Suprapubic skin (tissue), 4 donors: ENCODE data around the gene WDFY1. TPM values are rescaled to one million over a fixed set of nuclear protein-coding genes. Genes with fewer than 3 reads are reported as not detected.

ENCODE experiments used
- DNase-seq, 2 donors: peaks; one replicate each; pipeline ENCODE4 v3.0.0-alpha.2; 2019; ENCODE audit warnings: low spot score in 2 of 2
- H3K27ac ChIP-seq: fragments of 200-600 bp; sonication (generic); one replicate; pipeline ENCODE4 v1.5.1; 2019
- H3K27me3 ChIP-seq: fragments of 200-600 bp; sonication (generic); one replicate; pipeline ENCODE4 v1.5.1; 2019
- H3K36me3 ChIP-seq: fragments of 200-600 bp; sonication (generic); one replicate; pipeline ENCODE4 v1.5.1; 2019
- H3K4me1 ChIP-seq: fragments of 200-600 bp; sonication (generic); one replicate; pipeline ENCODE4 v1.5.1; 2019
- H3K4me3 ChIP-seq: fragments of 200-600 bp; sonication (generic); one replicate; pipeline ENCODE4 v1.5.1; 2019; ENCODE audit warnings: mild to moderate bottlenecking
- H3K9me3 ChIP-seq: fragments of 200-600 bp; sonication (generic); one replicate; pipeline ENCODE4 v1.5.1; 2019
- CTCF ChIP-seq, 2 donors: fragments of 200-600 bp in 1 of 2; fragments of 450-650 bp in 1 of 2; sonication (generic) in 1 of 2; IDR thresholded peaks; one replicate each; pipeline ENCODE4 v1.5.1; 2016 to 2019; ENCODE audit warnings: antibody characterized with exemption in 2 of 2, mild to moderate bottlenecking in 1 of 2, moderate library complexity in 1 of 2
- EP300 ChIP-seq: sonication (generic); formaldehyde crosslinking; IDR thresholded peaks from one replicate; pipeline ENCODE4 v1.6.1; 2017; ENCODE audit warnings: antibody characterized with exemption
- POLR2A ChIP-seq, 2 donors: fragments of 450-650 bp; IDR thresholded peaks; one replicate each; pipeline ENCODE4 v1.6.1; 2017; ENCODE audit warnings: antibody characterized with exemption in 2 of 2, mild to moderate bottlenecking in 2 of 2, moderate library complexity in 2 of 2
- POLR2AphosphoS5 ChIP-seq, 3 donors: sonication (generic); formaldehyde crosslinking; IDR thresholded peaks; one replicate each; pipeline ENCODE4 v1.6.1; 2017; ENCODE audit warnings: antibody characterized with exemption in 3 of 3
- WGBS: methylation state at CpG from one replicate; pipeline ENCODE4 v1.1.5; 2018; 5-methylcytosine and 5-hydroxymethylcytosine counted together
- total RNA-seq, 4 donors: library from RNA; depleted of rRNA; stranded (reverse); fragments of >200 nt; gene quantifications; one replicate each; pipeline ENCODE4 v1.1.0, GENCODE V29; 2016

The WDFY1 gene
- total RNA-seq, 4 donors from 2014 or later = 20.2 to 39.8 (median 32.6) TPM

GRCh38 chr2:223855426-223855825 is 89.7 kb downstream of the WDFY1 start:
- TF ChIP-seq EP300 (no peak), POLR2AphosphoS5 (IDR thresholded peaks at IDR 0.05) (no peak), POLR2A (IDR thresholded peaks at IDR 0.05) (no peak), CTCF (IDR thresholded peaks at IDR 0.05) (no peak)
- Histone ChIP-seq H3K4me1 (no peaks in the 10 kb centered on the region), H3K4me3 (no peak overlapping the region), H3K9me3 (no peaks in the 10 kb centered on the region), H3K27me3 (no peaks in the 10 kb centered on the region), H3K27ac (no peak overlapping the region), H3K36me3 (peaks cover 4% of the 10 kb centered on the region)
- 88% methylated on average over 5 of the region's 5 CpGs for WGBS
- DNase-seq = no peak

- 80% methylated on average over 2 of the region's 2 CpGs for WGBS
- Histone ChIP-seq H3K4me3 (no peak overlapping the region), H3K9me3 (no peaks in the 10 kb centered on the region), H3K4me1 (no peaks in the 10 kb centered on the region), H3K36me3 (peaks cover 6% of the 10 kb centered on the region), H3K27ac (no peak overlapping the region), H3K27me3 (no peaks in the 10 kb centered on the region)
- DNase-seq = no peak
- TF ChIP-seq POLR2A (IDR thresholded peaks at IDR 0.05) = no peak
- TF ChIP-seq CTCF (IDR thresholded peaks at IDR 0.05) = no peak
- no peak for TF ChIP-seq EP300
- no peak for TF ChIP-seq POLR2AphosphoS5 (IDR thresholded peaks at IDR 0.05)
Observed at GRCh38 chr2:223854741-223855140, 90.4 kb downstream of the WDFY1 start.

GRCh38 chr2:223853425-223853837 is 91.7 kb downstream of the WDFY1 start:
- no peak for DNase-seq
- WGBS = 88% methylated on average over 3 of the region's 3 CpGs
- no peaks in the 10 kb centered on the region for H3K4me1 ChIP-seq
- no peak overlapping the region for H3K27ac ChIP-seq
- TF ChIP-seq POLR2A (IDR thresholded peaks at IDR 0.05) (no peak), EP300 (no peak), CTCF (IDR thresholded peaks at IDR 0.05) (no peak), POLR2AphosphoS5 (IDR thresholded peaks at IDR 0.05) (no peak)
- H3K27me3 ChIP-seq = no peaks in the 10 kb centered on the region
- no peaks in the 10 kb centered on the region for H3K9me3 ChIP-seq
- H3K4me3 ChIP-seq = no peak overlapping the region
- peaks cover 10% of the 10 kb centered on the region for H3K36me3 ChIP-seq

- H3K4me1 ChIP-seq = no peaks in the 10 kb centered on the region
- WGBS = 95% methylated on average over 3 of the region's 3 CpGs
- no peak for DNase-seq
- H3K9me3 ChIP-seq = no peaks in the 10 kb centered on the region
- H3K36me3 ChIP-seq = peaks cover 10% of the 10 kb centered on the region
- TF ChIP-seq EP300 = no peak
- no peak for TF ChIP-seq POLR2AphosphoS5 (IDR thresholded peaks at IDR 0.05)
- TF ChIP-seq POLR2A (IDR thresholded peaks at IDR 0.05) = no peak
- no peak for TF ChIP-seq CTCF (IDR thresholded peaks at IDR 0.05)
- H3K27me3 ChIP-seq = no peaks in the 10 kb centered on the region
- no peak overlapping the region for H3K4me3 ChIP-seq
- H3K27ac ChIP-seq = no peak overlapping the region
Observed at GRCh38 chr2:223852281-223852795, 92.8 kb downstream of the WDFY1 start.

GRCh38 chr2:223847410-223847809 is 97.7 kb downstream of the WDFY1 start:
- H3K27me3 ChIP-seq = no peaks in the 10 kb centered on the region
- no peak overlapping the region for H3K27ac ChIP-seq
- WGBS = 94% methylated on average over 7 of the region's 7 CpGs
- no peaks in the 10 kb centered on the region for H3K4me1 ChIP-seq
- H3K4me3 ChIP-seq = no peak overlapping the region
- no peaks in the 10 kb centered on the region for H3K9me3 ChIP-seq
- DNase-seq = no peak
- H3K36me3 ChIP-seq = peaks cover 6% of the 10 kb centered on the region
- TF ChIP-seq CTCF (IDR thresholded peaks at IDR 0.05) (no peak), POLR2AphosphoS5 (IDR thresholded peaks at IDR 0.05) (no peak), EP300 (no peak), POLR2A (IDR thresholded peaks at IDR 0.05) (no peak)
